Effector memory CD4-positive, alpha-beta T cell (primary cell): ENCODE results near the gene ORMDL3.
A peak's percentile ranks its signal among the peaks of the same experiment; 100 is the strongest.

Source experiments
- DNase-seq, 3 donors: peaks; one replicate each; pipeline ENCODE4 v3.0.0-alpha.2; 2020
- H3K27ac ChIP-seq: 2 replicates; pipeline ENCODE4 v1.7.0; 2013; ENCODE audit warnings: mild to moderate bottlenecking, low read length, moderate library complexity; ENCODE audit not compliant: insufficient read depth, poor library complexity, severe bottlenecking
- H3K27me3 ChIP-seq: replicated peaks from 2 replicates; pipeline ENCODE4 v1.7.0; 2013; ENCODE audit warnings: mild to moderate bottlenecking, low read length; ENCODE audit not compliant: insufficient read depth, control insufficient read depth, poor library complexity, severe bottlenecking
- H3K36me3 ChIP-seq: 2 replicates; pipeline ENCODE4 v1.7.0; 2013; ENCODE audit warnings: mild to moderate bottlenecking, low read length, moderate library complexity; ENCODE audit not compliant: control insufficient read depth, insufficient read depth
- H3K4me1 ChIP-seq: 2 replicates; pipeline ENCODE4 v1.7.0; 2013; ENCODE audit warnings: low read length, mild to moderate bottlenecking; ENCODE audit not compliant: control insufficient read depth, insufficient read depth, poor library complexity, severe bottlenecking
- H3K4me3 ChIP-seq: 2 replicates; pipeline ENCODE4 v1.7.0; 2013; ENCODE audit warnings: low read length, low read depth, mild to moderate bottlenecking; ENCODE audit not compliant: insufficient read depth, poor library complexity, severe bottlenecking
- H3K9me3 ChIP-seq: 2 replicates; pipeline ENCODE4 v1.7.0; 2013; ENCODE audit warnings: mild to moderate bottlenecking, low read length, moderate library complexity; ENCODE audit not compliant: control insufficient read depth

The ORMDL3 gene

GRCh38 chr17:39925282-39926134 lies 1.9 kb downstream of the ORMDL3 start:
- Histone ChIP-seq H3K27me3 (no peaks in the 10 kb centered on the region), H3K9me3 (no peaks in the 10 kb centered on the region), H3K4me1 (peaks cover 43% of the 10 kb centered on the region), H3K4me3 (peak overlapping the region; percentile 91), H3K27ac (peak overlapping the region; percentile 86), H3K36me3 (peaks cover 31% of the 10 kb centered on the region)
- DNase-seq, result no peak

GRCh38 chr17:39924691-39925055 lies 2.7 kb downstream of the ORMDL3 start:
- peak overlapping the region; percentile 86 for H3K27ac ChIP-seq
- no peaks in the 10 kb centered on the region for H3K27me3 ChIP-seq
- H3K4me3 ChIP-seq, result no peak overlapping the region
- H3K4me1 ChIP-seq, result peaks cover 45% of the 10 kb centered on the region
- no peak for DNase-seq
- H3K36me3 ChIP-seq, result peaks cover 37% of the 10 kb centered on the region
- no peaks in the 10 kb centered on the region for H3K9me3 ChIP-seq

GRCh38 chr17:39923836-39924690 lies 3.3 kb downstream of the ORMDL3 start:
- DNase-seq, result no peak
- H3K27me3 ChIP-seq, result no peaks in the 10 kb centered on the region
- H3K4me3 ChIP-seq, result no peak overlapping the region
- peak overlapping the region; percentile 86 for H3K27ac ChIP-seq
- H3K4me1 ChIP-seq, result peaks cover 50% of the 10 kb centered on the region
- peaks cover 41% of the 10 kb centered on the region for H3K36me3 ChIP-seq
- H3K9me3 ChIP-seq, result no peaks in the 10 kb centered on the region

- H3K4me1 ChIP-seq, result peaks cover 55% of the 10 kb centered on the region
- no peak for DNase-seq
- H3K36me3 ChIP-seq, result peaks cover 42% of the 10 kb centered on the region
- no peak overlapping the region for H3K27ac ChIP-seq
- H3K4me3 ChIP-seq, result no peak overlapping the region
- H3K9me3 ChIP-seq, result no peaks in the 10 kb centered on the region
- no peaks in the 10 kb centered on the region for H3K27me3 ChIP-seq
Observed at GRCh38 chr17:39923230-39923629, 4.2 kb downstream of the ORMDL3 start.

- no peak for DNase-seq
- peaks cover 42% of the 10 kb centered on the region for H3K36me3 ChIP-seq
- H3K4me1 ChIP-seq, result peaks cover 59% of the 10 kb centered on the region
- no peaks in the 10 kb centered on the region for H3K27me3 ChIP-seq
- H3K27ac ChIP-seq, result peak overlapping the region; percentile 52
- no peak overlapping the region for H3K4me3 ChIP-seq
- no peaks in the 10 kb centered on the region for H3K9me3 ChIP-seq
Observed at GRCh38 chr17:39922006-39922405, 5.4 kb downstream of the ORMDL3 start.

GRCh38 chr17:39921323-39921722 lies 6.1 kb downstream of the ORMDL3 start:
- no peaks in the 10 kb centered on the region for H3K9me3 ChIP-seq
- H3K27ac ChIP-seq, result peak overlapping the region; percentile 52
- H3K4me3 ChIP-seq, result no peak overlapping the region
- DNase-seq, result no peak
- H3K4me1 ChIP-seq, result peaks cover 54% of the 10 kb centered on the region
- no peaks in the 10 kb centered on the region for H3K27me3 ChIP-seq
- H3K36me3 ChIP-seq, result peaks cover 42% of the 10 kb centered on the region

GRCh38 chr17:39920218-39921210 lies 6.9 kb downstream of the ORMDL3 start:
- DNase-seq, result peak in 2 of 3 donors; percentile 23 to 26
- Histone ChIP-seq H3K27me3 (no peaks in the 10 kb centered on the region), H3K4me3 (no peak overlapping the region), H3K9me3 (no peaks in the 10 kb centered on the region), H3K27ac (peak overlapping the region; percentile 52), H3K36me3 (peaks cover 42% of the 10 kb centered on the region), H3K4me1 (peaks cover 46% of the 10 kb centered on the region)

GRCh38 chr17:39919087-39919683 lies 8.2 kb downstream of the ORMDL3 start:
- no peak for DNase-seq
- Histone ChIP-seq H3K9me3 (no peaks in the 10 kb centered on the region), H3K27ac (no peak overlapping the region), H3K36me3 (peaks cover 42% of the 10 kb centered on the region), H3K4me1 (peaks cover 33% of the 10 kb centered on the region), H3K27me3 (no peaks in the 10 kb centered on the region), H3K4me3 (no peak overlapping the region)

- Histone ChIP-seq H3K27ac (no peak overlapping the region), H3K9me3 (no peaks in the 10 kb centered on the region), H3K4me3 (no peak overlapping the region), H3K4me1 (peaks cover 30% of the 10 kb centered on the region), H3K27me3 (no peaks in the 10 kb centered on the region), H3K36me3 (peaks cover 26% of the 10 kb centered on the region)
- DNase-seq, result no peak
Observed at GRCh38 chr17:39916918-39917317, 10.5 kb downstream of the ORMDL3 start.
